K562 (cell line): ENCODE results near the gene KRTAP9-8. TPM values are rescaled to one million over a fixed set of nuclear protein-coding genes. Genes with fewer than 3 reads are reported as not detected.
"Not testable (repeated sequence)": the region's sequence is repeated elsewhere in the genome, so short reads cannot be mapped to it uniquely, and the experiment has no call there.

Experiments used
- ATAC-seq: fragments of 200-7000 bp; cut with Tn5 transposase; 3 replicates; pipeline ENCODE4 v1.9.1; 2020; ENCODE audit warnings: moderate library complexity
- BruUV-seq: library from RNA; stranded (reverse); fragments of 400-500 nt; replicated peaks from 2 replicates; lab custom pipeline; 2021; lab: Mats Ljungman, UMichigan
- CTCF ChIA-PET: fragments of 300-600 bp; formaldehyde crosslinking; extraction: SDS; loops from one replicate; lab custom pipeline; 2021; ENCODE audit warnings: low intra/inter-chr PET ratio; lab: Yijun Ruan, JAX
- POLR2A ChIA-PET: fragments of 300-600, 350-650 bp; sonication (Branson Sonifier 250); formaldehyde crosslinking; extraction: SDS; loops from one replicate; lab custom pipeline; 2021; ENCODE audit warnings: antibody characterized with exemption, inconsistent platforms; lab: Yijun Ruan, JAX
- DNase-seq, 4 experiments: peaks; one replicate each; pipeline versions ENCODE4 v3.0.0 to v3.0.0-alpha.2; 2011 to 2018; ENCODE audit warnings: low spot score in 3 of 4, mixed read lengths in 3 of 4; ENCODE audit errors: extremely low read depth in 1 of 4
- FAIRE-seq: peaks from 2 replicates; lab custom pipeline; 2011; peaks lifted over from hg19 to GRCh38; lab: Jason Lieb, UNC
- H2AFZ ChIP-seq: 2 replicates; pipeline ENCODE4 v1.6.0; 2011; ENCODE audit warnings: low read depth, low read length, control low read depth, inconsistent platforms
- H3K27ac ChIP-seq: fragments of 200-600 bp; 3 replicates; pipeline ENCODE4 v1.8.0; 2011; ENCODE audit warnings: low read depth, mild to moderate bottlenecking, control low read depth, inconsistent platforms, low read length, moderate library complexity, mixed read lengths; ENCODE audit errors: extremely low read depth
- H3K27me3 ChIP-seq, 2 experiments: fragments of 300-600 bp in 1 of 2; 2 replicates in 1 of 2; 3 replicates in 1 of 2; pipeline versions ENCODE4 v1.6.0 to v1.8.0; 2011; ENCODE audit warnings: inconsistent platforms in 2 of 2, low read length in 2 of 2, mild to moderate bottlenecking in 1 of 2, mixed read lengths in 1 of 2, moderate library complexity in 1 of 2; ENCODE audit not compliant: control insufficient read depth in 2 of 2, insufficient read depth in 2 of 2
- H3K36me3 ChIP-seq: fragments of 300-600 bp; 3 replicates; pipeline ENCODE4 v1.8.0; 2011; ENCODE audit warnings: mild to moderate bottlenecking, low read length, inconsistent platforms; ENCODE audit not compliant: control insufficient read depth, insufficient read depth
- H3K4me1 ChIP-seq, 2 experiments: fragments of 200-600 bp in 1 of 2; replicated peaks in 1 of 2; 2 replicates in 1 of 2; 3 replicates in 1 of 2; pipeline versions ENCODE4 v1.5.1 to v1.8.0; 2011; ENCODE audit warnings: inconsistent platforms in 2 of 2, low read length in 2 of 2, mild to moderate bottlenecking in 1 of 2, mixed read lengths in 1 of 2, moderate library complexity in 1 of 2; ENCODE audit not compliant: control insufficient read depth in 2 of 2, insufficient read depth in 2 of 2
- H3K4me2 ChIP-seq: 2 replicates; pipeline ENCODE4 v1.6.1; 2011; ENCODE audit warnings: low read length, control low read depth, inconsistent platforms, mixed read lengths; ENCODE audit not compliant: insufficient read depth
- H3K4me3 ChIP-seq: fragments of 200-600 bp; sonication (generic), shearing (Covaris generic); 2 replicates; pipeline ENCODE4 v1.5.1; 2016; ENCODE audit warnings: control low read depth, inconsistent platforms
- H3K79me2 ChIP-seq: fragments of 200-600 bp; 3 replicates; pipeline ENCODE4 v1.8.0; 2011; ENCODE audit warnings: low read length, inconsistent platforms; ENCODE audit not compliant: control insufficient read depth, insufficient read depth
- H3K9ac ChIP-seq, 2 experiments: 2 replicates each; pipeline versions ENCODE4 v1.6.0 to v1.6.1; 2011; ENCODE audit warnings: low read depth in 2 of 2, low read length in 2 of 2, control low read depth in 1 of 2, inconsistent platforms in 1 of 2, mild to moderate bottlenecking in 1 of 2, mixed read lengths in 1 of 2; ENCODE audit not compliant: insufficient read depth in 1 of 2
- H3K9me1 ChIP-seq: one replicate; pipeline ENCODE4 v1.6.0; 2011; ENCODE audit warnings: inconsistent platforms, mild to moderate bottlenecking, low read length, moderate library complexity; ENCODE audit not compliant: control insufficient read depth, insufficient read depth
- H3K9me3 ChIP-seq: replicated peaks from 2 replicates; pipeline ENCODE4 v1.5.1; 2011; ENCODE audit warnings: low read depth, low read length, inconsistent platforms; ENCODE audit not compliant: control insufficient read depth, insufficient read depth
- H4K20me1 ChIP-seq: replicated peaks from 2 replicates; pipeline ENCODE4 v1.6.1; 2011; ENCODE audit warnings: low read length, inconsistent platforms, mixed read lengths; ENCODE audit not compliant: control insufficient read depth, insufficient read depth
- ARNT ChIP-seq, 2 experiments: fragments of 450-650 bp; IDR thresholded peaks; 2 replicates each; pipeline ENCODE4 v1.6.1; 2016; ENCODE audit warnings: mild to moderate bottlenecking in 1 of 2
- BACH1 ChIP-seq: fragments of 200-800 bp; sonication (Bioruptor generic); IDR thresholded peaks from 2 replicates; pipeline ENCODE4 v1.6.1; 2016; ENCODE audit warnings: missing genetic modification characterization, missing compliant biosample characterization
- BRCA1 ChIP-seq, 2 experiments: fragments of 450-650 bp in 1 of 2; sonication (generic) in 1 of 2; formaldehyde crosslinking in 1 of 2; IDR thresholded peaks; 2 replicates each; pipeline versions ENCODE4 v1.5.0 to v1.6.1; 2017 to 2020; ENCODE audit warnings: mild to moderate bottlenecking in 1 of 2, missing genetic modification reagents in 1 of 2
- MIER1 ChIP-seq: fragments of 450-650 bp; IDR thresholded peaks from 2 replicates; pipeline ENCODE4 v1.6.1; 2016; ENCODE audit warnings: antibody characterized with exemption, mild to moderate bottlenecking, low read depth
- ZNF3 ChIP-seq: fragments of 250-450 bp; sonication (Bioruptor Pico); IDR thresholded peaks from 2 replicates; pipeline ENCODE4 v1.5.0; 2021; ENCODE audit warnings: mild to moderate bottlenecking, moderate library complexity
- ZNF586 ChIP-seq: fragments of 450-650 bp; formaldehyde crosslinking; conservative IDR thresholded peaks from 2 replicates; pipeline ENCODE4 v1.4.0; 2020; ENCODE audit warnings: mild to moderate bottlenecking, moderate library complexity
- WGBS: fragments of 100-300 bp; shearing (Covaris generic); methylation state at CpG from one replicate; pipeline ENCODE4 v1.1.6; 2016; ENCODE audit warnings: low coverage, mixed read lengths; ENCODE audit not compliant: insufficient coverage; ENCODE audit errors: missing lambda C conversion rate; 5-methylcytosine and 5-hydroxymethylcytosine counted together
- in situ Hi-C: fragments of 300-500 bp; cut with MboI; formaldehyde crosslinking; loops from 4 replicates; pipeline ENCODE4 v1.15.0; 2018; ENCODE audit warnings: inconsistent platforms, mixed read lengths
- intact Hi-C: fragments of 100-400 bp; cut with micrococcal nuclease; formaldehyde crosslinking; loops from 2 replicates; pipeline ENCODE4 v1.14.2; 2022
- polyA plus RNA-seq, 8 experiments: library from polyadenylated mRNA; depleted of rRNA in 4 of 8; stranded (reverse) in 5 of 8; unstranded in 3 of 8; fragments of >200 nt; fragmentation: Nextera tagmentation in 2 of 8; fragmentation: Illumina TruSeq in 1 of 8; extraction: Ambion mirVana in 2 of 8; extraction: Trizol in 1 of 8; gene quantifications; 2 replicates each; pipeline versions ENCODE4 v1.2.1 to v1.2.3, GENCODE V29; 2011 to 2014; ENCODE audit warnings: inconsistent platforms in 1 of 8, missing spikeins in 1 of 8
- total RNA-seq, 7 experiments: library from RNA; depleted of rRNA in 6 of 7; stranded (reverse); fragments of >200 nt in 6 of 7; fragmentation: Illumina TruSeq in 2 of 7; extraction: Trizol in 2 of 7; gene quantifications; 2 replicates each; pipeline versions ENCODE4 v1.2.1 to v1.2.3, GENCODE V29; 2011 to 2021; ENCODE audit warnings: low replicate concordance in 1 of 7
- TF ChIP-seq, protein P1 (sequence below): sonication (generic); formaldehyde crosslinking; IDR thresholded peaks from 2 replicates; pipeline ENCODE4 v1.8.1; 2022; ENCODE audit warnings: missing genetic modification reagents

KRTAP9-8 gene
- total and polyA plus RNA-seq, 9 of the 15 experiments (the other 6 are each of a cell fraction or from before 2014, with no cell fraction given) = not detected

DNA sequence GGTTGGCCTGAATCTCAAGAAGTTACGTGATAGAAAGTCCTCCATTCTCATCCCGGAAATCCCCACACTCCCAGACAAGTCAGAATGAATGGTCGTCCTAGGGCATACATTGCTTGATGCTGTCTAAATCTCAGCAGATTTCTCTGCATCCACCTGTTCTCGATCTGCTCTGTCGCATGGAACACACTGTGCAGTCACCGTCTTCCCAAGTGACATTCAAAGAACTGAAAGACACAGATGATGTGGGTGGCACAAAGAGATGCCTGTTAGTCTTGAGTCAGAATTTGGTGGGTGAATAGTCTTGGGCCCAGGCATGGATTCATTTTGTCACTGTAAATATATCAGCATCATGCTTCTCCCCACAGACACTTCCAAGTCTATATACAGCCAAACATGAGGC, 6.1 kb upstream of the KRTAP9-8 start (continued):
- no peak for TF ChIP-seq MIER1
- no peak for TF ChIP-seq BRCA1 (IDR thresholded peaks at IDR 0.05)
- no peak for TF ChIP-seq BRCA1 (CRISPR knock-in tag; IDR thresholded peaks at IDR 0.05)
- TF ChIP-seq ARNT (IDR thresholded peaks at IDR 0.05) = no peak
- TF ChIP-seq, protein P1, sequence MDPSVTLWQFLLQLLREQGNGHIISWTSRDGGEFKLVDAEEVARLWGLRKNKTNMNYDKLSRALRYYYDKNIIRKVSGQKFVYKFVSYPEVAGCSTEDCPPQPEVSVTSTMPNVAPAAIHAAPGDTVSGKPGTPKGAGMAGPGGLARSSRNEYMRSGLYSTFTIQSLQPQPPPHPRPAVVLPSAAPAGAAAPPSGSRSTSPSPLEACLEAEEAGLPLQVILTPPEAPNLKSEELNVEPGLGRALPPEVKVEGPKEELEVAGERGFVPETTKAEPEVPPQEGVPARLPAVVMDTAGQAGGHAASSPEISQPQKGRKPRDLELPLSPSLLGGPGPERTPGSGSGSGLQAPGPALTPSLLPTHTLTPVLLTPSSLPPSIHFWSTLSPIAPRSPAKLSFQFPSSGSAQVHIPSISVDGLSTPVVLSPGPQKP = no peak
- no peak for TF ChIP-seq ZNF3 (CRISPR knock-in tag)
- no peak for TF ChIP-seq BACH1 (tag)
- TF ChIP-seq ZNF586 (CRISPR knock-in tag) = no peak
- TF ChIP-seq, all 486 proteins: peak for 0

DNA sequence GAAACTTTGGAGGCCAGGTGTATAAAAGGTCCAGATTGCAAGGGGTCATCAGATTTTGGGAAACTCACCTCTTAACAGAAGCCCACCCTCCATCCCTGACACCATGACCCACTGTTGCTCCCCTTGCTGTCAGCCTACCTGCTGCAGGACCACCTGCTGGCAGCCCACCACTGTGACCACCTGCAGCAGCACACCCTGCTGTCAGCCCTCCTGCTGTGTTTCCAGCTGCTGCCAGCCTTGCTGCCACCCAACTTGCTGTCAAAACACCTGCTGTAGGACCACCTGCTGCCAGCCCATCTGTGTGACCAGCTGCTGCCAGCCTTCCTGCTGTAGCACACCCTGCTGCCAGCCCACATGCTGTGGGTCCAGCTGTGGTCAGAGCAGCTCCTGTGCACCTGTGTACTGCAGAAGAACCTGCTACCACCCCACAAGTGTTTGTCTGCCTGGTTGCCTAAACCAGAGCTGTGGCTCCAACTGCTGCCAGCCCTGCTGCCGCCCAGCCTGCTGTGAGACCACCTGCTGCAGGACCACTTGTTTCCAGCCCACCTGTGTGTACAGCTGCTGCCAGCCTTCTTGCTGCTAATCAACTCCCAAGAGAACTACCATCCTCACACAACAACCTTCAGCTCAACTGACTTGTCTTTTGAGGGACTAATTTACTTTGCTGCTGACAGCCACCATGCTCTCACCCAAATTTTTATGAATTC, 5.2 kb upstream of the KRTAP9-8 start, which contains the start of gene KRTAP9-3:
Gene KRTAP9-3 (plus strand): TSS at position 51 of the 707 bp plus-strand sequence. CDS start 53 bp downstream, at position 104.
- in situ Hi-C loops = not testable (repeated sequence)
- POLR2A ChIA-PET = interaction anchor here (0.7 kb wide), 1 partner anchor 457 kb away, joined by 3 read pairs; no protein-coding TSS in a partner anchor

DNA sequence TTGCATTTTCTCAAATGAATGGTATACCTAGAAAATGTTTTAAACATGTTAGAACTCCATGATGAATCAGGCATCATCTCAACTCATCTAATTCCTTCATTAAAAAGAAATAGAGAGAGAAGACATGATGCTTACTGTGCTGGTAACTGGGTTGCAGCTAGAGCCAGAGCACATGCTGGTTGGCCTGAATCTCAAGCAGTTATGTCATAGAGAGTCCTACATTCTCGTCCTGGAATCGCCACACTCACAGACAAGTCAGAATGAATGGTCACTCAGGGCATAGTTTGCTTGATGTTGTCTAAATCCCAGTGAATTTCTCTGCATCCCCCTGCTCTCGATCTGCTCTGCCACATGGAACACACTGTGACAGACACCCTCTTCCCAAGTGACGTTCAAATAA, 683 bp upstream of the KRTAP9-8 start:
- H3K9ac ChIP-seq, H3K4me3 ChIP-seq, H2AFZ ChIP-seq, H3K4me1 ChIP-seq, H3K27ac ChIP-seq, H3K27me3 ChIP-seq, CTCF ChIA-PET, H3K4me2 ChIP-seq, ATAC-seq, DNase-seq, in situ Hi-C loops, H3K36me3 ChIP-seq, POLR2A ChIA-PET, BruUV-seq, H3K79me2 ChIP-seq, H3K9me1 ChIP-seq, H4K20me1 ChIP-seq, H3K9me3 ChIP-seq, FAIRE-seq, intact Hi-C loops: not testable (repeated sequence)
- 0% methylated on average over 4 of the region's 4 CpGs for WGBS

More for the DNA sequence above, 5.2 kb upstream of the KRTAP9-8 start, which contains the start of gene KRTAP9-3:
- H3K9me1 ChIP-seq, FAIRE-seq, intact Hi-C loops, H3K27ac ChIP-seq, H3K4me2 ChIP-seq, H3K4me1 ChIP-seq, H3K9ac ChIP-seq, ATAC-seq, BruUV-seq, H3K4me3 ChIP-seq, CTCF ChIA-PET, H3K36me3 ChIP-seq, H3K9me3 ChIP-seq, H3K79me2 ChIP-seq, H2AFZ ChIP-seq, DNase-seq, H4K20me1 ChIP-seq, H3K27me3 ChIP-seq: not testable (repeated sequence)
- 0% methylated on average over 1 of the region's 1 CpG for WGBS
